Left renal pelvis (tissue), 4 donors: ENCODE data around the gene VGLL2. TPM values are rescaled to one million over a fixed set of nuclear protein-coding genes. Genes with fewer than 3 reads are reported as not detected.

Experiments
- DNase-seq, 4 donors: peaks; one replicate each; pipeline ENCODE4 v3.0.0-alpha.2; 2013; ENCODE audit warnings: low read depth in 4 of 4, low spot score in 3 of 4
- polyA plus RNA-seq, 4 donors: library from polyadenylated mRNA; unstranded; fragments of 120-200 nt; gene quantifications; one replicate each; pipeline ENCODE4 v1.2.1, GENCODE V29; 2013; ENCODE audit not compliant: insufficient read length in 4 of 4

The VGLL2 gene
- polyA plus RNA-seq, 4 donors: not detected

- DNase-seq: no peak
These were observed 2.6 kb downstream of the VGLL2 start for GRCh38 chr6:117267766-117268534.

- DNase-seq: no peak
These were observed 3.6 kb downstream of the VGLL2 start for GRCh38 chr6:117268924-117269323.

- DNase-seq: no peak
These were observed 4.3 kb downstream of the VGLL2 start for GRCh38 chr6:117269638-117270054.

GRCh38 chr6:117270055-117270842 lies 4.9 kb downstream of the VGLL2 start:
- DNase-seq: no peak

- no peak for DNase-seq
These were observed 5.6 kb downstream of the VGLL2 start for GRCh38 chr6:117270843-117271507.

- DNase-seq: no peak
These were observed 6.9 kb downstream of the VGLL2 start for GRCh38 chr6:117272032-117272866.

GRCh38 chr6:117272891-117273290 lies 7.5 kb downstream of the VGLL2 start:
- no peak for DNase-seq

GRCh38 chr6:117275205-117275604 lies 9.8 kb downstream of the VGLL2 start:
- DNase-seq: no peak

GRCh38 chr6:117275711-117276110 lies 10.4 kb downstream of the VGLL2 start:
- DNase-seq: no peak

- no peak for DNase-seq
These were observed 11.5 kb downstream of the VGLL2 start for GRCh38 chr6:117276778-117277316.

GRCh38 chr6:117280922-117281321 lies 15.6 kb downstream of the VGLL2 start:
- DNase-seq: no peak

- no peak for DNase-seq
These were observed 22.8 kb downstream of the VGLL2 start for GRCh38 chr6:117288083-117288715.

GRCh38 chr6:117290173-117290846 lies 25.0 kb downstream of the VGLL2 start:
- no peak for DNase-seq

- no peak for DNase-seq
These were observed 33.6 kb downstream of the VGLL2 start for GRCh38 chr6:117298941-117299340.

GRCh38 chr6:117303323-117303722 lies 38.0 kb downstream of the VGLL2 start:
- no peak for DNase-seq

- no peak for DNase-seq
These were observed 39.1 kb downstream of the VGLL2 start for GRCh38 chr6:117304446-117304845.

- no peak for DNase-seq
These were observed 41.0 kb downstream of the VGLL2 start for GRCh38 chr6:117306227-117306790.

GRCh38 chr6:117307655-117308054 lies 42.3 kb downstream of the VGLL2 start:
- no peak for DNase-seq

GRCh38 chr6:117309069-117309468 lies 43.7 kb downstream of the VGLL2 start:
- DNase-seq: no peak
